GM12801 (cell line): ENCODE measurements around the gene SLC36A4.

Experiments
- CTCF ChIP-seq: IDR thresholded peaks from one replicate; pipeline ENCODE4 v1.5.1; 2011; ENCODE audit warnings: control low read depth; ENCODE audit not compliant: insufficient read length; ENCODE audit errors: extremely low read depth

SLC36A4 gene

GRCh38 chr11:93209466-93209865 is 11.7 kb upstream of the SLC36A4 start:
- no peak for TF ChIP-seq CTCF

DNA sequence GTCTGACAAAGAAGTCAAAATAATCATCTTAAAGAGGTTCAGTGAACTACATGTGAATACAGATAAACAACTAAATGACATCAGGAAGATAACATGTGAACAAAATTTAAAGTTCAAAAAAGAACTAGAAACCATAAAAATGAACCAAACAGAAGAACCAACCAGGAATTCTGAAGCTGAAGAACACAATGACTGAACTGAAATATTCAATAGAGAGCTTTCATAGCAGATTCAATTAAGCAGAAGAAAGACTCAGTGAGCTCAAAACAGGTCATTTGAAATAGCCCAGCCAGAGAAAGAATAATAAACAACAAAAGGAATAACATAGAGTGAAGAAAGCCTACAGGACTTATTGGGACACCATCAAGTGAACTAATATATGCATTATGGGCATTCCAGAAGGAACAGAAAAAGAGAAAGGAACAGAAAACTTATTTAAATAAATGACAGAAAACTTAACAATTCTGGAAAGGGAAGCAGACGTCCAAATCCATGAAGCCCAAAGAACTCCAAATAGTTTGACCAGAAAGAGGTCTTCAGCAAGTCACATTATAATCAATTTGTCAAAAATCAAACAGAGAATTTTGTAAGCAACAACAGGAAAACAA is 11.0 kb upstream of the SLC36A4 start:
- no peak for TF ChIP-seq CTCF

GRCh38 chr11:93199616-93200015 is 1.8 kb upstream of the SLC36A4 start:
- no peak for TF ChIP-seq CTCF

- no peak for TF ChIP-seq CTCF
Measured at GRCh38 chr11:93198215-93198845, 539 bp upstream of the SLC36A4 start.

DNA sequence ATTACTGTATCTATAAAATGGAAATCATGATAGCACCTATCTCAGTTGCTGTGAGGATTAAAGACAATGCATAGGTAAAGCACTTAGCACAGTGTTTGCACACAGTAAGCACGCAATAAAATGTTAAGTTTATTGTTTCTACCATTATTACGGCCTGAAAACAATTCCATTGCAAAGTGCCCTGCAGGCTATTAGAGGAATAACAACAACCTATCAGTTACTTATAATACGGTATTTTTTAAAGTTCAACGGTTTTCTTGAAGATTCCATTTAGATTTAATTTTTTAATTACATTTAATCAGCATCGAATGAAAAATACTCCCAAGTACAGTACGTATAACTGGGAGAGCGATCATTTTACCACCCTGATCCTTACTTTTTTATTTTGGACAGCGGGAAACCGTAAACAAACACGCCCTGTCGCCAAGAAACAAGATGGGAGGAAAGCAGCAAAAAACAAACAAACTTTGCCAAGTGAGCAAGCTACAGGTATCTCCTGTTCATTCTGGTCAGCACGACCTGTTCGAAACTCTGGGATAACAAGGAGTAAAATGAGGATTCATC is 893 bp downstream of the SLC36A4 start:
- TF ChIP-seq CTCF, result no peak

GRCh38 chr11:93194673-93195291 is 3.0 kb downstream of the SLC36A4 start:
- no peak for TF ChIP-seq CTCF

- no peak for TF ChIP-seq CTCF
Measured at GRCh38 chr11:93193731-93194130, 4.1 kb downstream of the SLC36A4 start.
